ENCODE results near the gene ZNF106. TPM values are rescaled to one million over a fixed set of nuclear protein-coding genes. Genes with fewer than 3 reads are reported as not detected.

The ZNF106 gene
- total RNA-seq, 4 donors from 2014 or later = 312 to 568 (median 428) TPM

DNA sequence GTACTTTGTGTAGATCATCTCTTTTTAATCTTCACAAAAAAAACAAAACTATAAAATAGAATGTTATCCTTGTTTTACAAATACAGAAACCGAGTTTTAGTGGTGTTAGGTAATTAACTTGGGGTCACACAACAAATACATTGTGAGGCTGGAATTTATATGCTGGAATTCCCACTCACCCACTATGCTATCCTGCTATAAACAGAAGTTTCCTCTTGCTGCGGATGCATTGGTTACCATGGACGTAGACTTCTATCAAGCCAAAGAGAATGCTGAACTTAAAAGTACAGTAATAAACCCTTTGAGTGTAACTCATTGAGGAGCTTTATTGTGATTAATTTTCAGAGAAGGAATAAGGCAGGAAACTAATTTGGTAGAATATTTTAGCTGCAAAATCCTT is 13.7 kb upstream of the ZNF106 start:
- 41% methylated on average over 3 of the region's 3 CpGs for WGBS
- Histone ChIP-seq H3K4me3 (no peak overlapping the region), H3K9me3 (no peaks in the 10 kb centered on the region), H3K27me3 (no peaks in the 10 kb centered on the region), H3K36me3 (no peaks in the 10 kb centered on the region), H3K27ac (replicated peaks in 1 of 4) (peak overlapping the region in 1 of 4 donors; percentile 23), H3K4me1 (peaks cover 32 to 52% (median 41%) of the 10 kb centered on the region in 4 donors)
- intact Hi-C loops (cut with DNase I) = no loop called here
- DNase-seq (ENCODE audit: extremely low spot score) = no peak
- no peak for TF ChIP-seq EP300 (IDR thresholded peaks at IDR 0.05)
- no peak for TF ChIP-seq POLR2A (IDR thresholded peaks at IDR 0.05; ENCODE audit: low read depth)
- no peak for TF ChIP-seq POLR2AphosphoS5 (IDR thresholded peaks at IDR 0.05)
- no peak for TF ChIP-seq CTCF (IDR thresholded peaks at IDR 0.05)

- TF ChIP-seq POLR2AphosphoS5 (IDR thresholded peaks at IDR 0.05) = no peak
- no peak for TF ChIP-seq POLR2A (IDR thresholded peaks at IDR 0.05; ENCODE audit: low read depth)
- no peak for TF ChIP-seq EP300 (IDR thresholded peaks at IDR 0.05)
- TF ChIP-seq CTCF (IDR thresholded peaks at IDR 0.05) = no peak
- Histone ChIP-seq H3K27ac (replicated peaks in 1 of 4) (no peak overlapping the region), H3K4me1 (peaks cover 37 to 58% (median 47%) of the 10 kb centered on the region in 4 donors), H3K27me3 (no peaks in the 10 kb centered on the region), H3K9me3 (no peaks in the 10 kb centered on the region), H3K36me3 (no peaks in the 10 kb centered on the region), H3K4me3 (no peak overlapping the region)
- intact Hi-C loops (cut with DNase I) = no loop called here
- DNase-seq (ENCODE audit: extremely low spot score) = no peak
- WGBS = 92% methylated on average over 1 of the region's 1 CpG
These were observed 12.9 kb upstream of the ZNF106 start for GRCh38 chr15:42503825-42504224.

DNA sequence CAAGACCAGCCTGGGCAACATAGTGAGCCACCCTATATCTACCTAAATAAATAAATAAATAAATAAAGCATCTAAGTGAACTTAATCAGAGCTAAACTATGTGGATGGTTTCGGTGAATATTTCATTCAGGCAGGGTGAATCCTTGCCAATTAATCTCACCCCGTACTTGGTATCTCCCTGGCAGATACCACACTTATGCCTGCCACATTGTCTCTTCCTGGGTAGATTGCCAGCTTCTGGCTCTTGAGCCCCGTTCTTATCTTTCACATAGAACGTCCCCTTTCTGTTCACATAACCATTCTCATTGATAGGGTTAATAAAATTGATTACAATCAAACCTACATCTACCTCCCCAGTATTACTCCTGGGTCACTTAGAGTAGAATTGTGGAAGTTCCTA is 11.5 kb upstream of the ZNF106 start:
- H3K27me3 ChIP-seq = no peaks in the 10 kb centered on the region
- no peaks in the 10 kb centered on the region for H3K9me3 ChIP-seq
- peaks cover 26 to 60% (median 47%) of the 10 kb centered on the region in 4 donors for H3K4me1 ChIP-seq
- no peak overlapping the region for H3K4me3 ChIP-seq
- WGBS = 84% methylated on average over 4 of the region's 4 CpGs
- no peak overlapping the region for H3K27ac ChIP-seq (replicated peaks in 1 of 4)
- no peak for TF ChIP-seq POLR2A (IDR thresholded peaks at IDR 0.05; ENCODE audit: low read depth)
- no peak for TF ChIP-seq POLR2AphosphoS5 (IDR thresholded peaks at IDR 0.05)
- TF ChIP-seq EP300 (IDR thresholded peaks at IDR 0.05) = no peak
- TF ChIP-seq CTCF (IDR thresholded peaks at IDR 0.05) = no peak
- intact Hi-C loops (cut with DNase I) = no loop called here
- no peak for DNase-seq (ENCODE audit: extremely low spot score)
- H3K36me3 ChIP-seq = peaks cover 0 to 4% (median 0%) of the 10 kb centered on the region in 4 donors

GRCh38 chr15:42499858-42500609 is 9.1 kb upstream of the ZNF106 start:
- Histone ChIP-seq H3K9me3 (no peaks in the 10 kb centered on the region), H3K36me3 (peaks cover 0 to 4% (median 0%) of the 10 kb centered on the region in 4 donors), H3K27ac (replicated peaks in 1 of 4) (peak overlapping the region; percentile 35 to 61 (median 52)), H3K27me3 (no peaks in the 10 kb centered on the region), H3K4me1 (peaks cover 31 to 71% (median 56%) of the 10 kb centered on the region in 4 donors), H3K4me3 (no peak overlapping the region)
- no peak for DNase-seq (ENCODE audit: extremely low spot score)
- no peak for TF ChIP-seq CTCF (IDR thresholded peaks at IDR 0.05)
- 75% methylated on average over 12 of the region's 12 CpGs for WGBS
- intact Hi-C loops (cut with DNase I) = no loop called here

All from esophagus muscularis mucosa (tissue), 4 donors.